ENCODE results near the gene ZDHHC4. TPM values are rescaled to one million over a fixed set of nuclear protein-coding genes. Genes with fewer than 3 reads are reported as not detected.

Gene ZDHHC4
- total RNA-seq, 1 experiment from 2014 or later, result 62.0 TPM

GRCh38 chr7:6607651-6608051 is 30.4 kb downstream of the ZDHHC4 start:
- H3K18ac ChIP-seq (ENCODE audit: insufficient read length, low read depth, low read length), result no peak overlapping the region
- Mint-ChIP-seq H3K27me3 (ENCODE audit: low read depth) (no peaks in the 10 kb centered on the region), H3K4me3 (no peak overlapping the region), H3K9me3 (no peaks in the 10 kb centered on the region), H3K36me3 (ENCODE audit: insufficient read depth in 1 of 3, low read depth in 3 of 3) (peaks cover 6 to 45% (median 29%) of the 10 kb centered on the region in 3 experiments; a peak in 6 of 7 replicates), H3K27ac (no peak overlapping the region), H3K4me1 (no peaks in the 10 kb centered on the region)
- H4K20me1 ChIP-seq (ENCODE audit: control insufficient read depth, insufficient read depth, insufficient read length), result no peaks in the 10 kb centered on the region
- H3K79me1 ChIP-seq (ENCODE audit: insufficient read depth, low read depth, low read length, poor library complexity, severe bottlenecking), result no peaks in the 10 kb centered on the region
- no peak overlapping the region for H2BK5ac ChIP-seq (ENCODE audit: insufficient read length, low read length)
- no peaks in the 10 kb centered on the region for H3K79me2 ChIP-seq (ENCODE audit: insufficient read depth, low read length)
- no peaks in the 10 kb centered on the region for H3K23me2 ChIP-seq (ENCODE audit: insufficient read length, low read depth, low read length, poor library complexity, severe bottlenecking)
- H3K27me3 ChIP-seq (ENCODE audit: insufficient read depth, low read length), result no peaks in the 10 kb centered on the region
- H3T11ph ChIP-seq (ENCODE audit: low read length), result no peak overlapping the region
- H3K9me3 ChIP-seq (ENCODE audit: control insufficient read depth, low read depth, low read length), result no peaks in the 10 kb centered on the region
- no peak overlapping the region for H3K4ac ChIP-seq (ENCODE audit: low read depth, low read length)
- no peak overlapping the region for H3K23ac ChIP-seq (ENCODE audit: insufficient read length, low read depth, low read length)
- H3K56ac ChIP-seq (ENCODE audit: insufficient read length, low read depth, low read length), result no peak overlapping the region
- H3K4me1 ChIP-seq (ENCODE audit: insufficient read depth, low read length), result no peaks in the 10 kb centered on the region
- no peak overlapping the region for H3K4me2 ChIP-seq (ENCODE audit: insufficient read depth, insufficient read length, low read length)
- H2BK12ac ChIP-seq (ENCODE audit: insufficient read length, low read depth, low read length), result no peak overlapping the region
- H3K27ac ChIP-seq (ENCODE audit: insufficient read length, low read depth, low read length), result no peak overlapping the region
- no peak overlapping the region for H2BK15ac ChIP-seq (ENCODE audit: low read depth, low read length)
- no peak overlapping the region for H4K91ac ChIP-seq (ENCODE audit: insufficient read length, low read depth, low read length)
- no peak overlapping the region for H4K8ac ChIP-seq (replicated peaks; ENCODE audit: insufficient read length, low read depth, low read length)
- WGBS (ENCODE audit: extremely low coverage, insufficient read length, low lambda C conversion rate), result no CpG with 5 or more reads among the region's 38 CpGs
- DNase-seq, result no peak
- no peak overlapping the region for H4K5ac ChIP-seq (ENCODE audit: insufficient read length, low read depth, low read length)
- no peak overlapping the region for H2AFZ ChIP-seq (ENCODE audit: low read length)
- H3K9ac ChIP-seq (ENCODE audit: extremely low read depth, insufficient read length, low read length), result no peak overlapping the region
- H2AK5ac ChIP-seq (ENCODE audit: insufficient read length, low read length), result no peak overlapping the region
- no peak overlapping the region for H3K14ac ChIP-seq (ENCODE audit: insufficient read depth, low read length)
- no peak overlapping the region for H2BK120ac ChIP-seq (ENCODE audit: low read depth, low read length, poor library complexity, severe bottlenecking)
- no peak for TF ChIP-seq CTCF (conservative IDR thresholded peaks at IDR 0.05)
- H2BK20ac ChIP-seq (ENCODE audit: low read depth, low read length, poor library complexity, severe bottlenecking), result no peak overlapping the region
